Body of pancreas (tissue), 4 donors: Measurements from ENCODE around the gene TMEM94. TPM values are rescaled to one million over a fixed set of nuclear protein-coding genes. Genes with fewer than 3 reads are reported as not detected.

Experiments
- ATAC-seq: fragments of 150-250 bp; one replicate; pipeline ENCODE4 v1.9.1; 2016
- DNase-seq, 4 donors: peaks; one replicate each; pipeline ENCODE4 v3.0.0-alpha.2; 2019
- H3K27ac ChIP-seq, 4 donors: fragments of 200-600 bp; sonication (generic); 1 replicate in 3 of 4; 2 replicates in 1 of 4; pipeline versions ENCODE4 v1.5.1 to v1.6.1; 2016 to 2019; ENCODE audit warnings: mild to moderate bottlenecking in 1 of 4, mixed read lengths in 1 of 4, moderate library complexity in 1 of 4
- H3K27me3 ChIP-seq, 2 donors: fragments of 200-600 bp; sonication (generic); one replicate each; pipeline ENCODE4 v1.6.0; 2016; ENCODE audit warnings: mild to moderate bottlenecking in 1 of 2
- H3K36me3 ChIP-seq, 2 donors: fragments of 200-600 bp; sonication (generic); replicated peaks in 1 of 2; 2 replicates each; pipeline ENCODE4 v1.5.1; 2016; ENCODE audit warnings: low read depth in 2 of 2; ENCODE audit not compliant: insufficient read depth in 1 of 2
- H3K4me1 ChIP-seq: fragments of 200-600 bp; sonication (generic); one replicate; pipeline ENCODE4 v1.6.0; 2016
- H3K4me3 ChIP-seq, 2 donors: fragments of 200-600 bp; sonication (generic); 1 replicate in 1 of 2; 2 replicates in 1 of 2; pipeline ENCODE4 v1.5.1; 2016 to 2019
- H3K9me3 ChIP-seq, 3 donors: fragments of 200-600 bp; sonication (generic); 1 replicate in 2 of 3; 2 replicates in 1 of 3; pipeline ENCODE4 v1.5.1; 2016
- CTCF ChIP-seq, 7 experiments: fragments of 450-650 bp in 4 of 7; fragments of 200-600 bp in 3 of 7; sonication (generic) in 3 of 7; IDR thresholded peaks; one replicate each; pipeline ENCODE4 v1.5.1; 2016 to 2019; ENCODE audit warnings: antibody characterized with exemption in 7 of 7
- POLR2A ChIP-seq, 3 donors: fragments of 450-650 bp; IDR thresholded peaks; one replicate each; pipeline ENCODE4 v1.6.1; 2016; ENCODE audit warnings: antibody characterized with exemption in 3 of 3, mild to moderate bottlenecking in 2 of 3
- WGBS, 2 donors: methylation state at CpG; one replicate each; pipeline ENCODE4 v1.1.5; 2017; 5-methylcytosine and 5-hydroxymethylcytosine counted together
- intact Hi-C: fragments of 100-400 bp; cut with DNase I; formaldehyde crosslinking; loops from one replicate; pipeline ENCODE4 v1.15.1; 2023
- total RNA-seq, 2 donors: library from RNA; depleted of rRNA; stranded (reverse); fragments of >200 nt; gene quantifications; one replicate each; pipeline ENCODE4 v1.1.0, GENCODE V29; 2016

Gene TMEM94
- total RNA-seq, 2 donors from 2014 or later, result 27.2 to 145 TPM

GRCh38 chr17:75457047-75457654, 716 bp downstream of the TMEM94 start:
- H3K9me3 ChIP-seq, result no peaks in the 10 kb centered on the region
- no peaks in the 10 kb centered on the region for H3K36me3 ChIP-seq
- 0 to 1% methylated on average over 11 to 38 of the region's 38 CpGs for WGBS, 2 donors
- H3K27ac ChIP-seq, result peak overlapping the region in 3 of 4 donors; percentile 67 to 90 (median 69)
- peak overlapping the region; percentile 55 to 72 for H3K4me3 ChIP-seq
- intact Hi-C loops, result no loop called here
- ATAC-seq (peak; percentile 15), DNase-seq (peak in 3 of 4 donors; percentile 16 to 31 (median 31))
- H3K27me3 ChIP-seq, result no peaks in the 10 kb centered on the region
- peaks cover 10% of the 10 kb centered on the region for H3K4me1 ChIP-seq
- TF ChIP-seq CTCF (IDR thresholded peaks at IDR 0.05) (no peak), POLR2A (IDR thresholded peaks at IDR 0.05) (no peak)

- H3K4me3 ChIP-seq, result no peak overlapping the region
- no peaks in the 10 kb centered on the region for H3K36me3 ChIP-seq
- TF ChIP-seq CTCF (IDR thresholded peaks at IDR 0.05), result no peak
- no peak for TF ChIP-seq POLR2A (IDR thresholded peaks at IDR 0.05)
- H3K27ac ChIP-seq, result no peak overlapping the region
- H3K4me1 ChIP-seq, result peaks cover 10% of the 10 kb centered on the region
- DNase-seq (no peak), ATAC-seq (no peak)
- H3K27me3 ChIP-seq, result no peaks in the 10 kb centered on the region
- intact Hi-C loops, result no loop called here
- H3K9me3 ChIP-seq, result no peaks in the 10 kb centered on the region
- WGBS, 2 donors, result 67 to 75% methylated on average over 1 of the region's 1 CpG
Measured at GRCh38 chr17:75459246-75459589, 2.8 kb downstream of the TMEM94 start.

GRCh38 chr17:75459590-75460267, 3.3 kb downstream of the TMEM94 start:
- 59 to 68% methylated on average over 9 of the region's 9 CpGs for WGBS, 2 donors
- TF ChIP-seq CTCF (IDR thresholded peaks at IDR 0.05) (no peak), POLR2A (IDR thresholded peaks at IDR 0.05) (no peak)
- peak in 1 of 4 donors; percentile 17 for DNase-seq
- intact Hi-C loops, result no loop called here
- ATAC-seq, result no peak
- no peaks in the 10 kb centered on the region for H3K27me3 ChIP-seq
- H3K36me3 ChIP-seq, result no peaks in the 10 kb centered on the region
- no peak overlapping the region for H3K27ac ChIP-seq
- no peaks in the 10 kb centered on the region for H3K9me3 ChIP-seq
- H3K4me3 ChIP-seq, result no peak overlapping the region
- peaks cover 10% of the 10 kb centered on the region for H3K4me1 ChIP-seq

DNA sequence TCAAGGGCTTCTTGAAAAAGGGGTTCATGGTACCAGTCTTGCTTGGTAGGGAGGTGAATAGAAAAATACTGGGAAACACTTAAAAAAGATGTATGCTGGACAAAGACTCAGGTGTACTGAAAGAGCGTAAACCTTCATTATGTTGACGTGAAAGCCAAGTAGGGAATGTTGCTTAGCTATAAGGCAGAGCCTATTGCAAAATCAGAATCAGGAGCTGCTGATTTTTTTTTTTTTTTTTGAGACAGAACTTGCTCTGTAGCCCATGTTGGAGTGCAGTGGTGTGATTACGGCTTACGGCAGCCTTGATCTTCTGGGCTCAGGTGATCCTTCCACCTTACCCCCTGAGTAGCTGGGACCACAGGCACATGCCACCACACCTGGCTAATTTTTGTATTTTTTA, 3.9 kb downstream of the TMEM94 start:
- peaks cover 10% of the 10 kb centered on the region for H3K4me1 ChIP-seq
- intact Hi-C loops, result no loop called here
- H3K4me3 ChIP-seq, result no peak overlapping the region
- no peaks in the 10 kb centered on the region for H3K9me3 ChIP-seq
- TF ChIP-seq CTCF (IDR thresholded peaks at IDR 0.05) (no peak), POLR2A (IDR thresholded peaks at IDR 0.05) (no peak)
- DNase-seq, result no peak
- WGBS, 2 donors, result 92 to 97% methylated on average over 3 to 4 of the region's 4 CpGs
- H3K27ac ChIP-seq, result no peak overlapping the region
- H3K36me3 ChIP-seq, result no peaks in the 10 kb centered on the region
- ATAC-seq, result no peak
- H3K27me3 ChIP-seq, result no peaks in the 10 kb centered on the region

DNA sequence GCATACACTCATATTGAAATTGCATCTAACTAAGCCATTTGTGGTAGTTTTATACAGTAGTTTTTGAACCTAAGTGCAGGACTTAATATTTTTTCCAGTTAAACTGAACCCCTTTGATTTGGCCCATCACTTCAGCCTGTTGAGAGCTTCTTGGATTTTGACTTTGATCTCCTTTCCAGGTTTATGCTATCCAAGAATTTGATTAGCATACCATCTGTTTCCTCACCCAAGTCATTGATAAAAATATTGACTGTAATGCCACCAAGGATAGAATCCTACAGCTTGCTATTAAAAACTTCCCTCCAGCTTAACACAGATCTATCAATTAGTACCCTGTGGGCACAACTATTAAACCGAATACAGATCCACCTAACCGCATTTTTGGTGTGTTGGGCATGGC, 7.2 kb downstream of the TMEM94 start:
- Histone ChIP-seq H3K36me3 (no peaks in the 10 kb centered on the region), H3K4me3 (no peak overlapping the region), H3K9me3 (no peaks in the 10 kb centered on the region), H3K4me1 (no peaks in the 10 kb centered on the region), H3K27me3 (no peaks in the 10 kb centered on the region), H3K27ac (no peak overlapping the region)
- DNase-seq, result no peak
- intact Hi-C loops, result no loop called here
- 78 to 90% methylated on average over 2 of the region's 2 CpGs for WGBS, 2 donors
- no peak for ATAC-seq
- TF ChIP-seq CTCF (IDR thresholded peaks at IDR 0.05), result no peak
- no peak for TF ChIP-seq POLR2A (IDR thresholded peaks at IDR 0.05)
